KOPT-K1 (cell line): ENCODE measurements around the gene TMEM258.

ENCODE experiments used
- H3K27ac ChIP-seq: fragments of 200-600 bp; sonication (generic); 2 replicates; pipeline ENCODE4 v1.5.1; 2016; ENCODE audit warnings: antibody characterized with exemption, mild to moderate bottlenecking, low read depth, low read length; ENCODE audit not compliant: poor library complexity, severe bottlenecking
- H3K36me3 ChIP-seq: fragments of 200-600 bp; sonication (generic); 2 replicates; pipeline ENCODE4 v1.5.1; 2017; ENCODE audit warnings: antibody characterized with exemption, mild to moderate bottlenecking, low read length, moderate library complexity; ENCODE audit not compliant: insufficient read depth
- H3K9me3 ChIP-seq: fragments of 200-600 bp; sonication (generic); 2 replicates; pipeline ENCODE4 v1.5.1; 2017; ENCODE audit warnings: antibody characterized with exemption, low read length, mild to moderate bottlenecking; ENCODE audit not compliant: insufficient read depth, poor library complexity, severe bottlenecking

TMEM258 gene

DNA sequence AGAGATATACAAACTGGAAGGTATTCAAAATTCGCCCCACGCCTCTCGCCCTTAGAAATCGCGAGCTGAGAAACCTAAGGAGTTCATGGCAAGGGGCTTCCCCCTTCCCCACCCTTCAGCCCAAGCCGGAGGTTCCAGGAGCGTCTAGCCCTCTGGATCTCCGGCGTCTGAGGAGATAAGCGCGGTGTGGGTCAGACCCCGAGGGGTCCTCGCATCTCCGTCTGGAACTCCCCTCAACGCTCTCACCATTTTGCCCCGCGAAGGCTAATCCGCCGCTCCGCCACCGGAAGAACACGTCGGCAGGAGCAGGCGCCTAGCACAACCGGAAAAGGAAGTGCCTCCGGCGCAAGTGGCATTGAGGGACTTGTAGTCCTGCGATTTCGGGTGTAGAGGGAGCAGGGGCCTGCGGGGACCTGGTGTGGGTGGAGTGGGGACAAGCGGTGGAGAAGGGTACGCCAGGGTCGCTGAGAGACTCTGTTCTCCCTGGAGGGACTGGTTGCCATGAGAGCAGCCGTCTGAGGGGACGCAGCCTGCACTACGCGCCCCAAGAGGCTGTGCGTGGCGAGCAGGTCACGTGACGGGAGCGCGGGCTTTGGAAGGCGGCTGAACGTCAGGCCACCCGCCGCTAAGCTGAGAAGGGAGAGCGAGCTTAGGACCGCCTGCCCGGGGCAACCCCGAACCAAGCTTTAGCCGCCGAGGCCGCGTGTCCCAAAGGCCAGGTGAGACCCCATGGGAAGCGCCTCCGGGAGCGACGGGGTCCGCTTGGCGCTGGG lies at the start of gene TMEM258, which contains the start of gene FEN1:
Gene TMEM258 (minus strand): TSS at position 290 of the 773 bp plus-strand sequence. CDS start 41 bp downstream, at position 249.
Gene FEN1 (plus strand): TSS at position 602 of the 773 bp plus-strand sequence. CDS start 2,451 bp downstream, outside the sequence.
- H3K27ac ChIP-seq: peak within 1 kb of the TSS; percentile 98
- no peaks in the 10 kb centered on the region for H3K9me3 ChIP-seq
- H3K36me3 ChIP-seq: peaks cover 63% of the 10 kb centered on the region

DNA sequence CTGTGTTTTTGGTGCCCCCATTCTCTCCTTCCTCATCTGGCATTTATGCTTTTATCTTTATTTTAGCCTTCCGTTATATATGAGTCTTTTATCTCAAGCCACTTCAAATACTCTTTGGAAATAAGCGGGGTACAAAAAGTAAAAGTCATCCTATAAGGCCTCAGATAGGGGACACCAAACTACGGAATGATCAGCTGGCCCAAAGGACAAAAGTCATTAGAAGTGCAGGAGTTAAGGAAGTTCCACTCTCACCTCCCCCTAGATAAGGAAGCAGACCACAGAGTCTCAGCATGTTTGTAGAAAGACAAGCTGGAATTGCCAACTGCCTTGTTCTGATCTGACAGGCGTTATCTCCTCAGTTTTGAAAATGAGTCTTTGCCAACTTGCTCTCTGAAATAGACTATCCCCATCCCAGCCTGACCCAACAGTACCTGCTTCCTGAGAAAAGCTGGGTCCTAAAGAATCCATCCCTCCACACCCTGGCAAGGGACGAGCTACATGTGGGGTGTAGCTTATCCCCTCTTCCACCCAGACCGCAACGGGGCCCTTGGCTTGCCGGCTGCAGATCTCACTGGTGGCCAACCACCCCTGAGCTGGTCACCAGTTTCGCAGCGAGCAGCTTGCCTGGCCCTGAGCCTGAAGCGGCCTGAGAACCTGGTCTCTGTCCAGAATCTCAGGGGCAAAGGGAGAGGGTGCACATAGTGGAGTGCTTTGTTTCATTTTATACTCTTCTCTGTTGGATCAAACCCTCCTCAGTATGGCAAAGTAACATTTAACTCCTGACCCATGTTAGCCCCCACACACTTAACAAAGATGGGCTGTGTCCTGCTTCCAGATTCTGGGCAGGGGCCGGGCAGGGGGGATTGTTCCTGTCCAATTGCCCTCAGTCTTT lies 49.5 kb upstream of the TMEM258 start:
- Histone ChIP-seq H3K36me3 (peaks cover 100% of the 10 kb centered on the region), H3K9me3 (no peaks in the 10 kb centered on the region), H3K27ac (no peak overlapping the region)

DNA sequence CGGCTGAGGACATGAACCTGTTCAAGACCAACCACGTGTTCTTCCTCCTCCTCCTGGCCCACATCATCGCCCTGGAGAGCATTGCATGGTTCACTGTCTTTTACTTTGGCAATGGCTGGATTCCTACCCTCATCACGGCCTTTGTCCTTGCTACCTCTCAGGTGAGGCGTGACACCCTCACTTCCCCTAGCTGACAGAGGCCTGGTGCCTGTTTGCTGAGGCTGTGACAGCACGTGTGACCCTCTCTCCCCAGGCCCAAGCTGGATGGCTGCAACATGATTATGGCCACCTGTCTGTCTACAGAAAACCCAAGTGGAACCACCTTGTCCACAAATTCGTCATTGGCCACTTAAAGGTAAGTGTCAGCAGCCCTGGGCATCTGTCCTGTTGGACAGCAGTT lies 48.0 kb upstream of the TMEM258 start:
- Histone ChIP-seq H3K9me3 (no peaks in the 10 kb centered on the region), H3K36me3 (peaks cover 96% of the 10 kb centered on the region), H3K27ac (no peak overlapping the region)

DNA sequence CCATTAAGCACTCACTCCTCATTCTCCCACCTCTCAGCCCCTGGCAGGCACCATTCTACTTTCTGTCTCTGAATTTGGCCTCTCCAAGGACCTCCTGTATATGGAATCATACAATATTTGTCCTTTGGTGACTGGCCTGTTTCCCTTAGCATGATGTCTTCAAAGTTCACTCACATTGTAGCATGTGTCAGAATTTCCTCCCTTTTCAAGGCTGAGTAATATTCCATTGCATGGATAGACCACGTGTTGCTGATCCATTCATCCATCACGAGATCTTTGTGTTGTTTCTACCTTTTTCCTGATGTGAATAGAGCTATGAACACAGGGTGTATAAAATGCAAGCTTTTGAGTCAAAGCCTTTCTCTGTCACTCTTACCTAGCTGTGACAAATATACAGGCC lies 47.3 kb upstream of the TMEM258 start:
- no peaks in the 10 kb centered on the region for H3K9me3 ChIP-seq

DNA sequence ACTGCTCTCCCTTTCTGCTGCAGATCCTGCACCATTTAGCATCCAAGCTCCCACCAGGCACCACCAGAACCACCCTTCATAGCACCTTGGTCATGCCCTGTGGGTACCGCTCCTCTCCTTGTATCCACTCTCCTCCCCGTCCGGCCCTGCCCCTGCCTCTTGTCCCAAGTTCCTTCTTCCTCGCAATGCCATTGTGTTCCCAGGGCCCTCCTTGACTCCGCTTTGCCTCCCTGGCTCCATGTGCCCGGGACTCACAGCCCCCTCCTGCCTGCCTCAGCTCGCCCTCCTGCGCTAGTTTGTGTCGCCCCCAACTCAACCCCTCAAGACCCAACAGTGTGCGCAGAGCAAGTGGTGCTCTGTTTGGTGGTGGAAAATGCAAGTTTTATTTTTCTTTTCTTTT lies 46.5 kb upstream of the TMEM258 start:
- H3K27ac ChIP-seq: no peak overlapping the region
- peaks cover 81% of the 10 kb centered on the region for H3K36me3 ChIP-seq
- no peaks in the 10 kb centered on the region for H3K9me3 ChIP-seq

More for the DNA sequence above, 47.3 kb upstream of the TMEM258 start:
- H3K36me3 ChIP-seq: peaks cover 90% of the 10 kb centered on the region
- H3K27ac ChIP-seq: no peak overlapping the region

DNA sequence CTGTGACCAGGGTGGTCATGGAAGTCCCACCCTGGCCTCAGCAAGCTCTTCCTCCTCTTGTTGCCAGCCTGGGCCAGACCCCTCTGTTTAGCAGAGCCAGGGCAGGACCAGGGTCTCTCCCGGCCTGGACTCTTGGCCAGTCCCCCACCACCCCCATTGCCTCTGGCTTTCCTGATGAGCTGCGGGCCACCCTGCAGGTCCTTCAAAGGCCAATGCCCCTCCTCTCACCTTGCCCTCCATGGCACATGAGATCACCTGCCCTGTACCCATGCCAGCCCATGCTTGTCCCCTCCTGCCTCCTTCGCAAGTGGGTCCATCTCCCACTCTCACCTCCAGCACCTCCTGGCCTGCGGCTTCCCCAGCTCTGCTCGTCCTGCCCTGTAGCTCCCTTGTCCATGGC lies 46.1 kb upstream of the TMEM258 start:
- H3K9me3 ChIP-seq: no peaks in the 10 kb centered on the region
- no peak overlapping the region for H3K27ac ChIP-seq
- peaks cover 77% of the 10 kb centered on the region for H3K36me3 ChIP-seq

DNA sequence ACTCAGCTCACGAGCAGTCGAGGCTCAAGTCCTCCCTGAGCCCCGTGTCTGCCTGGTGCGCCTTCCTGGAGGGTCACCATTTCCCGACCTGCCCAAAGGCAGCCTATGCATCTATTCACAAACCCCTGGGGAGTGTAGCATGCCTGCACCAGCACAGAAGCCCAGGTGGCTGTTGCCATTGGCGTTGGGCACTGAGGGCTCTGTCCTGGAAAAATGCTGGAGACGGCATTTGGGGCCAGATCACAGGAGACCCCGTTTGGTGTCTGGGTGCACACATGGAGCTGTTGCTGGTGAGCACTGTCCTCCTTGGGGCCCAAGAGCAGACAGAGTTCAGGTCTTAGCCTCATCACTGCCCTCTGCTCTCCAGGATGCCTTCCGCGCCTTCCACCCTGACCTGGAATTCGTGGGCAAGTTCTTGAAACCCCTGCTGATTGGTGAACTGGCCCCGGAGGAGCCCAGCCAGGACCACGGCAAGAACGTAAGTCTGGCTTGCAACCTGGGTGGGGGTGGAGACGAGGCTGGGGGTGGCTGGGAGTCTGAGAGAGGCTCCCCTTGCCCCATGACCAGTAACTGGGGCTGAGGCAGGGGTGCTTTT lies 45.1 kb upstream of the TMEM258 start:
- no peaks in the 10 kb centered on the region for H3K9me3 ChIP-seq
- H3K27ac ChIP-seq: peak overlapping the region; percentile 30
- H3K36me3 ChIP-seq: peaks cover 73% of the 10 kb centered on the region

DNA sequence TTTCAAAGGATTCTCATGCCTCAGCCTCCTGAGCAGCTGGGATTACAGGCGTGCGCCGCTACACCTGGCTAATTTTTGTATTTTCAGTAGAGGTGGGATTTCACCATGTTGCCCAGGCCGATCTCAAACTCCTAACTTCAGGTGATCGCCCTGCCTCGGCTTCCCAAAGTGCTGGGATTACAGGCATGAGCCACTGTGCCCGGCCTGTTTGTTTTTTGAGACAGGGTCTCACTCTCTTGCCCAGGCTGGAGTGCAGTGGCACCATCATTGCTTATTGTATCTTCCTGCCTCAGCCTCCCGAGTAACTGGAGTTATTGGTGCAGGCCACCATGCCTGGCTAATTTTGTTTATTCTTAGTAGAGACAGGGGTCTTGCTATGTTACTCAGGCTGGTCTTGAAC lies 43.8 kb upstream of the TMEM258 start:
- peaks cover 71% of the 10 kb centered on the region for H3K36me3 ChIP-seq
- no peaks in the 10 kb centered on the region for H3K9me3 ChIP-seq
- H3K27ac ChIP-seq: peak overlapping the region; percentile 100

DNA sequence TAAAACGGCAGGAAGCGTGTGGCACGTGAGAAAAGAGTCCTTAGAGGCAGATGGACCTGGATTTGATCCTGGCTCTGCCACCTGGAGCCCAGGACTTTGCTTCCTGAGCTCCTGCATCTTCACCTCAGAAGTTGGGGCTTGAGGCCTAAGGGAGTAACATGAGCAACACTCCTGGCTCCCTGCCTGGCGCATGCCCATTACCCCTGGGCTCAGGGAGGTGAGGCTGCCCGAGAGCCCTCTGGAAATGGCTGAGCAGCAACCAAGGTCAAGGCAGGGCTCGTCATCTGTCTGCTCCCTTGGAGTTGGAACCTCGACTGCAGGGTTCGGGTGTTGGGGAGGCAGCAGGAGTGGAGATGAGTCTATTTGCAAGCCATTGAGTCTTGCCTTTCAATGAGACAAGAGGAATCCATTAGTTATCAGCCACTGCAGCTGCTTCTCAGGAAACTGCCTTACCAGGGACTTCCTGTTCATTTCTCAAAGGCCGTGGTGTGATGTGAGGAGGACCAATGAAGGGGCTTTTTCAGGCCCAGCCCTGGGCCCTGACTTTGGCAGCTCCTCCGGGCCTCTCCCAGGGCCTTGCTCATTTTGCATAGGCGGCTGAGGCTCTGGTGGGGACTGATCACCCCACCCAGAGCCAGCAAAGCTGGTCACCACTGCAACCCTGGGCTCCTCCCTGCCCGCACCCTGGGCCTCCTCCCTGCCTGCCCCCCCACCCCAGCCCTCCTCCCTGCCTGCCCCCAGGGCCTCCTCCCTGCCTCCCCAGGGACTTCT lies 42.1 kb upstream of the TMEM258 start:
- peak overlapping the region; percentile 100 for H3K27ac ChIP-seq
- H3K9me3 ChIP-seq: no peaks in the 10 kb centered on the region
- H3K36me3 ChIP-seq: peaks cover 68% of the 10 kb centered on the region

DNA sequence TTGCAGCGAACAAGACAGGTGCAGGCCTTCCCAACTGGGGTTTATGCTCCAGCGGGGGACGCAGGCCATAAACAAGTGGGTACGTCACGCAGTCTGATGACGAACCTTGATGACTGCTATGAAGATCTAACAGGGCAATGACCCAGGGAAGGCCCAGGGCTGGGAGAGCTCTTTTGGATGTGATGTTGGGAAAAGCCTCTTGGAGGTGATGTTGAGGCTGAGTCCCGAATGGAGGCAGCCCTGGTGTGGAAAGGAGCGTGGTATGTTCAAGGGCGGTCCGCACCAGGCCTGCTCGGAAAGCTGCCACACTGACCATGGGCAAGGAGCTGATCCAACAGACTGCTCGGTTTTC lies 41.5 kb upstream of the TMEM258 start:
- Histone ChIP-seq H3K9me3 (no peaks in the 10 kb centered on the region), H3K27ac (peak overlapping the region; percentile 100), H3K36me3 (peaks cover 68% of the 10 kb centered on the region)

DNA sequence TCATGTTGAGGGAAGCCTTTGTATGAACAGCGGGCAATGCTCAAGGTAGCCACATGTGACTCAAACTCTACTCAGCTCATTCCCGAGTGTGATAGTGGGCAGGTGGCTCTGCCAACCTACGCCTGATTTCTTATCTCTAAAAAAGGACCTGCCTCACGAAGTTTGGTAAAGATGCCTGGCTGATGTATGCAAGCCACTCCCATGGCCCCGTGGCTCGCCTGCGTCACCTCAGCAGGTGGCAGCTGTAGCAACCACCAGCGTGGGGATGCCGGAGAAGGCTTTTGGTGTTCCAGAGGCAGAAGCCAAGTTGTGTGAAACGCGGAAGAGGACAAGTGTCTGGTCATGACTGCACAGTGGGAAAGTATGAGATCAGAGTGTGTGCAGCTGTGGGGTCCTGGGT lies 41.1 kb upstream of the TMEM258 start:
- H3K36me3 ChIP-seq: peaks cover 64% of the 10 kb centered on the region
- no peaks in the 10 kb centered on the region for H3K9me3 ChIP-seq

DNA sequence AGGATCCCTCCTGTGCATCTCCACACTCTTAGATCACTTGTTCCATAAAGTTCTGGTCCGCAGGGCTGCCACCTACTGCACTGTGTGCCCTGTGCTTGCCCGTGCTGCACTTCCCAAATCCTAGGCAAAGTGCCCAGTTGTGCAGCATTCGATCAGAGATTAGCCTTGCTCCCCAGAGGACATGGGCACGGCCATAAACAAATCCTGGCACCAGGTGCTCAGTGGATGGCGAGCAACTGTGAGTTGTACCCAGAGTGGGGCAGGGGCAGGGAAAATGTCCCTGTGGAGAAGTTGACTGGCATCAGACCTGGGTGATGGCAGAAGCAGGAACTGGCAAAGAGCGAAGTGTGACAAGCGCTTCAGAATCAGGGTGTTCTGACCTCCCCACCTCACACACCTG lies 40.4 kb upstream of the TMEM258 start:
- Histone ChIP-seq H3K36me3 (peaks cover 57% of the 10 kb centered on the region), H3K9me3 (no peaks in the 10 kb centered on the region), H3K27ac (peak overlapping the region; percentile 100)

More for the DNA sequence above, 41.1 kb upstream of the TMEM258 start:
- H3K27ac ChIP-seq: peak overlapping the region; percentile 100

DNA sequence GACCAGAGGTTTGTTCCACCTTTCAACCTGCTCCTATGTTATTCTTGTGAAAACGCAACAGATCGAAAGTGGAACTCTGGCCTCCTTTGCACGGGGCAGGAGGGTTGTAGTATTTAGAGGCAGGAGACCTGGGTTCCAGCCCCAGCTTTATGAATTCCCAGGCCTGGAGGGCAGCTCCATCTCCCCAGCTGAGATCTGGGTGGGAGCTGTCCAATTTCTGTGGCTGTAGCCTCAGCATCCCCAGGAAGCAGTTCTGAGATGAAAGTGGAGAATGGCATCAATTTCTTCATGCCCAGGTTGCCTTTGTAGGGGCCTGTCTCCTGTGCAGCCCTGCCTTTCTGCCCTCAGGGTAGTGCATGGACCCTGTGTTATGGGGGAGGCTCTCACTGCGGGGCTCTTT lies 39.8 kb upstream of the TMEM258 start:
- no peaks in the 10 kb centered on the region for H3K9me3 ChIP-seq
- peak overlapping the region; percentile 100 for H3K27ac ChIP-seq
- H3K36me3 ChIP-seq: peaks cover 52% of the 10 kb centered on the region

DNA sequence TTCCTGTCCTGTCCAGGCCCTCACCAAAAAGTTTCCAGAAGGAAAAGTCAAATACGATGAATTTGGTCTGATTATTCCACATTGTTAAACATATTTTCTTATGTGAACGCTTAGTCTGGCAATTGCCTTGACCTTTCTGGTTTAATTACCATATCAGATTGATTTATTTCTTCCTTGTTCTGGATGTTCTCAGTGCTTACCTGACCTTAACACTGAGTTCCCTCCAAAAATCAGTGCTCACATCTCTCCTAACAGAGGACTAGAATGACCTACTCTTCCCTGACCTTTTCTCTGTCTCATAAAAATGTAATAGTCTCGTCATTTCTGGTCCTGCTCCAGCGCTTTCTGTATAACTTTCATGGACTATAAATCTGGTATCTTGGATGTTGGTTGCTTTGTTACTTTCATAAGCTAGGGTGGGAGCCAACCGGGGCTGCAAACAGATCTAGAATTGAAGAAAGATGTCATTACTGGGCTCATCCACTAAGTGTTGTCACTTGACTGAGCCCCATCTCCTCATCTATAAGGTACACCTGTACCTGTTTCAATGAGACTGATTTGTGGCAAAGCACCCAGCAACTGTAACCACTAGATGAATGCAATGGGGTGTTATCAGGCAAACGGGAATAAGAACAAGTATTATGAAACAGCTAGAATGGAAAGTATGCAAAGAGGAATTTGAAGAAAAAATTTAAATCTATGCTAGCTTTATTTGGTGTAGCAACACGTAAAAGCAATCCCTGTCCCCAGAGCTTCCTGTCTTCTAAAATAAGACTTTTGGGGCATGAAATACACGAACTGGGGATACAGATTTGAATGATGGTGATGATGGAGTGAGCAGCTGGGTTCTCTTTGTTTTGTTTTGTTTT lies 38.1 kb upstream of the TMEM258 start:
- peaks cover 37% of the 10 kb centered on the region for H3K36me3 ChIP-seq
- H3K9me3 ChIP-seq: no peaks in the 10 kb centered on the region
- H3K27ac ChIP-seq: peak overlapping the region; percentile 100
